Inflammatory macrophage treated with lipopolysaccharide for 1 hour (primary cell): Measurements from ENCODE around the gene RALGAPA2.

Experiments
- DNase-seq, 2 donors: peaks; one replicate each; pipeline ENCODE4 v3.0.0-alpha.2; 2020 to 2022

RALGAPA2 gene

DNA sequence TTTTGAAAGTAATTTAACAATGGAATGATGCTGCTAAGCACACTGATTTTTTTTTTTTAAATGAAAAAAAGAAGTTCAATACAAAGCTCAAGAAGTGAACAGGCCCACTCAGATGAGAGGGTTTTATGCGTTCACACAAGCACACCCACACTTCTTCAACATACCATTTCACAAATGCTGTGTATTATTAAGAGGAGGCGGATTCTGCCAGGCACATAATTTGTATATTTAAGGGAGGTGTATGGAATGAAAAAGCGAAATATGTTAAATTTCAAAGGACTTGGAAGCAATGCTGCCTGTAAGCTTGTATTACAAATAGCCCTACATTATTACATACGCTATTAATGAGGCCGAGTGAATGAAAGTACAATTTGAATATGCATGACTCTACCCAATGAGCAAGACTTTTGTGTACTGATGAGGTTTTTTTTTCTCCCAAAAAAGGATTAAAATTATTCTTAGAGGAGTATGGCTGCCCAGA lies 220.6 kb downstream of the RALGAPA2 start:
- no peak for DNase-seq

DNA sequence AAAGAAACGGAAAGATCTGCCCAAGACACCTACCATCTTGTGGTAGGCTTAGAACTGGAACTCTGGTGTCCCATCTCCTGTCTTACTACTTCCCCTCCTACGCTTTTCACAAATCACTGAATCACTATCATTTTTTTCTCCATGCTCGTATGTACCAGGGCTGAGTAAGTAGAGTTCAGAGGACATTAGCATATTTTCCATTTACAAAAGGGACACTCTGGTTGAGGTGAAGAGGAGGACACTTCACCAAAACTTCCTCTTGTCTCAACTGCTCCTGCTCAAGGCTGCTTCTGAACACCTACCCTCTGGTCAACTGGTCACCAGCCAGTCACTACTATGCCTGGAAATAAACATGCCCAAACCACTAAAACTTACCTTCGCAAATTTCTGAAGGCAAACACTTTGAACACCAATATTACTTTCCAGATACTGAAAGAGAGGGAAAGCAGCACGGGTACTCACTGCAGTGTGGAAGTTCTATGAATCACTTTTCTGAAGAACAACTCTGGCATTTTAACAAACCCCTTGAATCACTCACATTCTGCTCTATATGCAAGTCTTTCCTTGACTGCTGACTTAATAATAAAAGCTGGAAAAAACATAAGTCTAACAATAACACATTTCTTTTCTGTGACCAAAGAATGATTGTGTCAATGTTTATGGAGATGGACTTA lies 221.2 kb downstream of the RALGAPA2 start:
- DNase-seq: no peak

DNA sequence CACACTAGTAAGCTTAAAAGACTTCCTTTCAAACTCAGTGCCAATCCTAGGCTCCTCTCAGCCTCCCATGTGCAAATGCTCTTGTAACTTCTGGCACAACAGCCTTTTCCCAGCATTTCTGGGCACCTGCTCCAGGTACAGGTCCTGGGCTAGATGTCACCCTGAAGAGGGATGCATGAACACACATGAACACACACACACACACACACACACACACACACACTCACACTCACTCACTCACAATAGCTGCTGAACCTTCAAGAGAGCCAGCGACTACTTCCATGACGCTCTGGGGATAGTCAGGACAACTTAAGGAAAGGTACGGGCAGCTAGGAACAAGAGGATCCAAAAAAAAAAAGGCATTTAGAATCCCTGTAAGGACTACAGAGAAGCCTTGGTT lies 221.8 kb downstream of the RALGAPA2 start:
- DNase-seq: no peak

DNA sequence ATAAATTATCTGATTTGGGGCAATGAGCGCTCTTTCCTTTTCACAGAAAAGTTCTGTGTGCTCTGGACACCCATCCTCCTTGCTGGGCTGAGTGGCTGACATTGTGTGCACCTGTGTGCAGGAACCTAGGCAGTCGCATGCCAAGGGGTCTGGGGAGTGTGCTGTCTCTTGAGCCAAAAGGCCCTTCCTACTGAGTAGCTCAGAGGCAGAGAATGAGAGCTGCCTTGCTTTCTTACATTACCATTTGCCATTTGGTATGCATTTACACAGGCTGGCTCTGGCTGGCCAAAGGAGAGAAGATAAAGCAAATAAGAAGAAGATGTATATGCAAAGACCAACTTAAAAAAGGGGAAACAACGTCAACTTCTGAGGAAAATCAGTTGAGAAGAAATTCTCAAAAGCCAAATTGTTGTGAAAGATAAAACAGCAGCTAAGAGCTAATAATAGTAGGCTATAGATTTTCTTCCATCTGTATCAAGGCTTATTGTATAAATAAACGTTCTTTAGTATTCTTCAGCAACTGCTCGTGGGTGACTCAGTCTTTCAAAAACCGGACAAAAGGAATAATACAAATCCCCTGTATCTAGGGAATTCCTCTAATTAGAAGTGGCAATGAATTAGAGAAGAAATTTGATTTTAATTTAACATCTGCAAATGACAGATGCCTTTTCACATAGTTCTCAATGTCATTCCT lies 222.6 kb downstream of the RALGAPA2 start:
- no peak for DNase-seq

DNA sequence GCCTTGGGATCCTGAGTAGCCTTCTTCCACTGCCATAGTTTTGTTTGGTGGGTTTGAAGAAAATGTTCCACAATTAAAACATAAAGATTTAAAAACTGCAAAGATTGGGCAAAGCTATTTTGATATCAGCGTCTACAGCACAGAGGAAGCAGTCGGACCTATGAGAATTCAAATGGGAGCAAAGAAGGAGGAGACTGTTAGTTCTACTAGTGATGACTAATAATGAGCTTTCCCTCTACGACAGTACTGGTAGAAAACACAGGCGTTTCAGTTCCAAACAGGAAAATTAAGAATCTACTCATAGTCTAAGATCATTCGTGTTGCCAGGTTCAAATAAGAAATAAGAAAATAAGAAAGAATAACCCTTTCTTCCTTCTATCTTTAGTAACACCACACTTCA lies 223.4 kb downstream of the RALGAPA2 start:
- no peak for DNase-seq

DNA sequence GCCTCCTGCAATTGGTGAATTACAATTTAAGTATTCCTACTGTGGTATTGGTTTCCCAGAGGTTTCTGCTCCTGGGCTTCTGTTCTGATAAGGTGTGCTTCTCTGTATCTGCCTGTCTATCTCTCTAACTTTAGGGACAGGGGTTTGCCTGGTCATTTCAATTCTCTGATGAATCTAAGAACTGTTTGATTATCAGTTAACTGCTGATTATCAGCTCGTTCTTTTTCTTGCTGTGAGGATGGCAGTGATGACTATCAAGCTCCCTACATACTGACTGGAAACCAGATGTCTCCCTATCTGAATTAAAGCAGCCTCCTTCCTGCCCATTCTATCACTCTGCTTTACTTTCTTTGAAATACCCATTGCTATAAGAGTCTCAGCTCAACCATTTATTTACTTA lies 224.1 kb downstream of the RALGAPA2 start:
- no peak for DNase-seq

DNA sequence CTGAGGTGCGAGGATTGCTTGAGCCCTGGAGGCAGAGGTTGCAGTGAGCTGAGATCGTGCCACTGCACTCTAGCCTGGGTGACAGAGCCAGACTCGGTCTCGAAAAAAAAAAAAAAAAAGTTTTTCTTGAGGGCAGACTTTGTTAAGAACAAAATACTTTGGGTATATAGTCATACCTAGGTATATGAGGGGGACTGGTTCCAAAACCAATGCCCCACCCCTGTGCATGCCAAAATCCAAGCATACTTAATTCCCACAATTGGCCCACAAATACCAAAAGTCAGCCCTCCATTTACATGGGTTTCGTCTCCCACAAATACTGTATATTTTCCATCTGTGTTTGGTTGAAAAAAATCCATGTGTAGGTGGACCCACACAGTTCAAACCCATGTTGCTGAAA lies 224.6 kb downstream of the RALGAPA2 start:
- no peak for DNase-seq

DNA sequence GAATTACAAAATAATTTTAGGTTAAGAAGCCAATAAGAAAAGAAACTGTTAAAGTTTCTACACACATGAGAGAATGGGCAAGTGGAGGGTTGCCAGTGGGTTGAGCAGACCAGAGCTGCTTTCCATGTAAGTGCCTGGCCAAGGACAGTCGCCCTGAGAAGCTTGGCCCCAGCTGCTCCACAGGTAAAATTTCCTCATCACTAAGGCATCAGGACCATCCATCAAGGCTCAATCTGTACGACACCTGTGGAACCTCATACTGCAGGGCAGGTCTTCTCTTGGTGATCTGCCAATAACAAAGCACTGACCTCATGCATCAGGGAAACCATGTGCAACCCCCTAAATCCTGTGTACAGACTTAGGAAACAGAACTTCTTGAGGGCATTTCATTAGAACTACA lies 229.1 kb downstream of the RALGAPA2 start:
- no peak for DNase-seq

DNA sequence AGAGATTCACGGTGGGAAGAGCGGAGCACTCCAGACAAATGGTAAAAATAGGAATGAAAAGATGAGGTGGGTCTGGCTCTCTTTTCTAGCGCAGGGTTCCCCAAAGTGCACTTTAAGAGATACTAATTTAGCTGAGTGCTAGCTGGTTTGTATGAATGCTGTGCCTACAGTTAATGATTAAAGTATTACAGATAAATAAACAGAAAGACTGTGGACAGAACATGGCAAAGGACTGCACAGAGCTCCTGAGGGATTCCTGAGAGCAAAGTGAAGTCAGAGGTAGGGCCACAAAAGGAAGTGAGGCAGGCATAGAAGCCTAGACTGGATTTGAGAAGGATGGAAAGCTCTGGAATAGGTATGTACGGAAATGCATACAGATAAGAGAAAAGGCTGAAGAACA lies 230.0 kb downstream of the RALGAPA2 start:
- DNase-seq: no peak

DNA sequence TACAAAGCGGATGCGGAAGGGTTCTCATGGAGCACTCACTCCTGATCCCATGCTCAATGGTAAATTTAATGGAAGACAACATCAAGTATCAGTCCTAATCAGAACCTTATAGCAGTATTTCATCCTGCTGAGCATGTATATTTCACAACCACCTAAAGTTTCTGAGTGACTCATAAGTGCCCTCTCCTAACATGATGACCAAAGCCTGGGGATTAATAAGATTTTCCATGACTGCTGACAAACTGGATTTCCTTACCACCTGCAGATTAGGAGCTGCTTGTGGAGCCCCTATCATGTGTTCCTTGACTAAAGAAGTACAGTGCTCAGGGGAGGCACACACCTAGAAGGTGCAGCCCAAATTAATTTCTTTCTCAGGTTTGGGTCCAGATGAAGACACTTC lies 231.8 kb downstream of the RALGAPA2 start:
- DNase-seq: peak; percentile 21 to 55

DNA sequence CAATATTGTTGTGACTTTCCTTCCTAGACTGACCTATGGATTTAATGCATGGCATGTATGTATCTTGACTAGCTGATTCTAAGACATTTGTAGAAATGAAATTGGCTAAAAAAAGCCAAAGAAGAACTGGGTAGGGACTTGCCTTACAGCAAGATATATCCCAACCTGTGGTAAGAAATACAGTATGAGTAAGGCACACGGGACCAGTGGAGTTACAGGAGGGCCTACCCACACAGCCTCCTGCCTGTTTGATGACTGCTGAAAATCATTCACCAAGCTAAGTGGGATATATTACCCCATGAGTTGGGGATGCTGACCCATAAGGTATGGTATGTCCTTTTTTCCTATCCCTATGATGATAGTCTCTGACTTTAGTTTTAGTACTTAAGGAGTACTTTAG lies 232.3 kb downstream of the RALGAPA2 start:
- DNase-seq: peak; percentile 13 to 30

DNA sequence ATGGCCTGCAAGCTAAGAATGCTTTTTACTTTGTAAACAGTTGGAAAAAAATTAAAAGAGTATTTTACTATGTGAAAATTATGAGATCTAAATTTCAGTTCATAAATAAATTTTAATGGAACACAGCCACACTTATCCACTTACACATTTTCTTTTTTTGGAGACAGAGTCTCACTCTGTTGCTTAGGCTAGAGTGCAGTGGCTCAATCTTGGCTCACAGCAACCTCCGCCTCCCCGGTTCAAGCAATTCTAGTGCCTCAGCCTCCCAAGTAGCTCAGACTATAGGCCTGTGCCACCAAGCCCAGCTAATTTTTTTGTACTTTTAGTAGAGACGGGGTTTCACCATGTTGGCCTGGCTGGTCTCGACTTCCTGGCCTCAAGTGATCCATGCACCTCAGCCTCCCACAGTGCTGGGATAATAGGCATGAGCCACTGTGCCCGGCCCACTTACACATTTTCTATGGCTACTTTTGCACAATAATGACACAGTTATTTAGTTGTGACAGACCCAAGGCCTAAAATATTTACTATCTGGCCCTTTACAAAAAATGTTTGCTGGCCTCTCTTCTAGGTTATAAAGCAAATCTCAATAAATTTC lies 234.9 kb downstream of the RALGAPA2 start:
- DNase-seq: no peak

DNA sequence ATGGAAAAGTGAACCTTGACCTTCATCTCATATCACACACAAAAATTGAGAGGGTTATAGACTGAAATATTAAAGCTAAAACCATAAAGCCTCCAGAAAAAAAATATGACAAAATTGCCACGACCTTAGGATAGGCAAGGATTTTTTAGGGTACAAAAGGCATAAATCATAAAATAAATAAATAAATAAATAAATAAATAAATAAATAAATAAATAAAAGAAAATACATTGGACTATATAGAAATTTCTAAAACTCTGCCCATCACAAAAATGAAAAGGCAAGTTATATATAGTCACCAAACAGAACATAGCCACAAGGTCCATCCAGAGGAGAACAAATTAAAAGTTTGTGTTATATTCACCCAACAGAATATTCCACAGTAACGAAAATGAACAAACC lies 235.9 kb downstream of the RALGAPA2 start:
- DNase-seq: no peak

DNA sequence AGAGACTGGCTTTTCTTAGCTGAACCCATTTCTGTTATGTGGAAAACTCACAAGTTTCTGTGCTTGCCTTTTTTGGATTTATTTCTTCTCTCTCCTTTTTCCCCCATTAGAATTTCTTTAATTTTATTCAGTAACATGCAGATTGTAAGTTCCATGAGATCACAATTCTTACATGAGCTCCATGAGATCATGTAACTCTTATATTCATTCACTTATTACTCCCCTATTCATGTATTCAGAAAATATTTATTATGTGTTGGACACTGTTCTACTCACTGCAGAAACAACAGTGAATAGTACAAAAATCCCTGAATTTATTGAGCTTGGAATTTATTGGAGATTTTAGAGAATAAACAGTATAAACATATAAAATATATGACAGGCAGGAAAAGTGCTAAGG lies 238.8 kb downstream of the RALGAPA2 start:
- no peak for DNase-seq

DNA sequence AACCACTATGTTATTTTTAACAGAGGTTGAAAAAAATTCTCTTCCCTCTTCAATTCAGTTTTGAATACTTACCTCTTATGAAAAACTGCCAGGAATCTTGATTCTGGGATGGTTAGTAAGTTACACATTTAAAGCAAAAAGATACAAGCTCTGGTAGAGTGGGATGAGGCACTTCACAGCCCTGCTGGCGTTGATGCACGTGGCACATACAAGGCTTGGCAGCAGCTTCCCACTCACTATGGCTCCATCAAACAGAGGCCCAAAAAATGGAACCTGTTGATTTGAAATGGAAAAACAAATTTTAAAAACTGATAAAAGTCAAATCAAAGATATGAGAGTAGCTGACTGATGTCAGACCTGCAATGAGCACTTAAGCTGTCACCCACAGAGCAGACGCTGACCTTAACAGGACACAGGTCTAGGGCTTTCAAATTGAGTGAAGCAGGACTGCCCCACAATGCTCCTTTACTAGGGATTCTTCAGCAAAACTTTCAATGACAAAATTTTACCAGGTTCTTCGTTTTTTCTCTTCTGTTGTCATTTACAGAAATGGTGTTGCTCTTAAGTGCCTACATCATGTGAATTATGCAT lies 239.7 kb downstream of the RALGAPA2 start:
- DNase-seq: no peak

DNA sequence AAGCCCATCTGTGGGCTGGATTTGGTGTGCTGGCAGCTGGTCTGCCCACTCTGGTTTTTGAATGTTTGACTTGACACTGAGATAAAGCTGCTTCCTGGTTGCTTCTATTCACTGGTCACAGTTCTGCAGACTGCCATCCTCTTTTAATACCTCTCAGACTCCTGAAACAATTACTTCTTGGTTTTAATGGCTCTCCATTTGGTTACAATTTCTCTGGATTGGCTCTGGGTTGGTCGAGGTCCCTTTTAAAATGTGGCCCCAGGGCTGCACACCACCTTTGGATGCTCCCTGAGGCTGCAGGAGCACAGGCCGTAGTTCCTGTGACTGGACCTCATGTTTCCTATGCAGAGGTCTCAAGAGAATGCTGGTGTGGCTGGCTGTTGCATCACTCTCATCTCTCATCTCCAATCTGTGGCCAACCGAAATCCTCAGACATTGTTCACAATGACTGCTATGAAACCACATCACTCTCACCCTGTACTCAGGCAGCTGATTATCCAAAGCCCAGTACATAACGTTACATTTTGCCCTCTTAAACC lies 246.0 kb downstream of the RALGAPA2 start:
- no peak for DNase-seq

DNA sequence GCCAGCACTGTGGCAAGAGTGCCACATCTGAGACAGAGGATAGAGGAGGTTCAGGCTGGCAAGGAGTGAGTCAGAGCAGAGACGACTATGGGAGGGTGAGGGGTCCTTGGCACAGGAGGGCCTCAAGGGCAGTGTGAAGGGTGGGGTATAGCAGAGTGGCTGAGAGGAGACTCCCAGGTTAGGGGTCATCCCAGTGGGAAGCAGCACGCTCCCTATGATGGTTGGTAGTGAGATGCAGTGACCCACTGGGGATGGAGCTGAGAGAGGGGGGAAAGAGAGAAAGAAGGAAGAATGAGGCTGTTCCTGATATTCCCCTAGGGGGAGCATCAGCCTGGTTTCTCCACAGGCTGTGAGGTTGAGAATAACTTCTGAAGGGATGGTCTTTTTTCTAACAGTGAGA lies 247.2 kb downstream of the RALGAPA2 start:
- no peak for DNase-seq

DNA sequence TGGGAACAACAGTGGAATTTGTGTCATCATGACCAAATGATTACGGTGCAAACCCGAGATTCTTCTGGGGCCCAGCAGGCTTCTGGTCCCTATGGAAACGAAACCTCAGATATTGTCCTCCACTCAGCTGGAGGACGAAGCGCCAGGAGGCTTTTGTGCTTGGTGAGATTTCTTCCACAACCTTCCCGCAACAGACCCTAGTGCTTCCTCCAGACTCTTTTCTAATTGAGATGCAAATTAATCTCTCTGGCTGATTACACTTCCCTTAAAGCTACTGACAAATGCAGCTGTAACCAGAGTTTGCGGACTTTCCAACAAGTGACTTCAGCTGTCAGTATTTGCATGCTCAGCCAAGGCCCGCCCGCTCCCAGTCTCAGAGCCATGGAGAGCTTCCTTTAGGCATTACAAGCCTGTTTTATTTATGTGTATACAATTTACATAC lies 248.5 kb downstream of the RALGAPA2 start:
- peak; percentile 28 to 38 for DNase-seq

DNA sequence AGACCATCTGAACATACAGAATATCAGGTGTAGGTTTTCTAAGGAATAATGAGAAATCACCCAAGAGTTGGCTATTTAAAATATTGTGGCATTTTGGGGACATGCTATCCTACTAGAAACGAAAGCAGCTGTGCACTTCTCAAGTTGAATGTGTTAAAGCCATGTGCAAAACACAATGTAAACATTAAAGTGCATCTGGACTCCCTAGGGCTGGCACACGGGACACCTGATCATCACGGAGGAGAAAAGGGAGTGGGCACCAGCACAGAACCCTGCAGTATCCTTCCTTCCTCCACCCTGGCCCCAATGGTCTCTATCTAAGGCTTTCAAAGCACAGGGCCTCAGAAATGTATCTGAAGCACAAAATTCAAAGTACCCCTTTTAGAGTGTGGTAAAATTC lies 250.3 kb downstream of the RALGAPA2 start:
- no peak for DNase-seq

DNA sequence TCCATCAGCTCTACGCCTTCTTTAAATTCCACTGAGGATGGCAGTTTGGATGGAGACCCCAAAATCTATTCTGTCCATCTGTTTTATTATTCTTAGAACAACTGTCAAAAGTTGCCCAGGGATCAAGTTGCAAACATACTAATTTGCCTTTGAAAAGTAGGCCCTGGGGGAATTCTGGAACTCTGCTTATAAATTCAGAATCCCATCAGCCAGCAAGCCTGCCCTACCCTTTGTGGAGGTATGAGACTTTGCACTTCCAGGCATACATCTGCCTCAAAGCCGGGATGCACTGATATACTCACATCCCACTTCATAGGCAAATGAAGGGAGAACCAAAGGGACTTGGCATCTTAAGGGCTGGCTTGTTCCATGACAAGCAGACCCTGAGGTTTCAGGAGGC lies 250.9 kb downstream of the RALGAPA2 start:
- DNase-seq: no peak

DNA sequence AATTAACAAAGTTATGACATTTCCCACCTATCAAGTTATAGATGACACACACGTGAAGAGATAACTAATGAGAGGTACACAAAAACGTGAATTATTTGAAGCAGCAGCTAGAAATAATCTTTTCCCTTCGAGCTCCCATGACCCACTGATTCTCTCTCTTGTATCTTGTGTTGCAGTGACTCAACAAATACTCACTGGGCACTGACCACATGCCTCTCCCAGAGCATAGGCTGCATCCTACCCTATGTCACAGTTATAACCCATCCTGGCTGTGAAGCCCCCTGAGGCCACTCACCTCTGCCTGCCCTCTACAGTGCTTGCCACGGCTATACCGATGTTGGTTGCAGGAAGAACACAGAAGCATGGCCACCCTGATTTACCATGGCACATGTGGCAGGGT lies 252.7 kb downstream of the RALGAPA2 start:
- no peak for DNase-seq

DNA sequence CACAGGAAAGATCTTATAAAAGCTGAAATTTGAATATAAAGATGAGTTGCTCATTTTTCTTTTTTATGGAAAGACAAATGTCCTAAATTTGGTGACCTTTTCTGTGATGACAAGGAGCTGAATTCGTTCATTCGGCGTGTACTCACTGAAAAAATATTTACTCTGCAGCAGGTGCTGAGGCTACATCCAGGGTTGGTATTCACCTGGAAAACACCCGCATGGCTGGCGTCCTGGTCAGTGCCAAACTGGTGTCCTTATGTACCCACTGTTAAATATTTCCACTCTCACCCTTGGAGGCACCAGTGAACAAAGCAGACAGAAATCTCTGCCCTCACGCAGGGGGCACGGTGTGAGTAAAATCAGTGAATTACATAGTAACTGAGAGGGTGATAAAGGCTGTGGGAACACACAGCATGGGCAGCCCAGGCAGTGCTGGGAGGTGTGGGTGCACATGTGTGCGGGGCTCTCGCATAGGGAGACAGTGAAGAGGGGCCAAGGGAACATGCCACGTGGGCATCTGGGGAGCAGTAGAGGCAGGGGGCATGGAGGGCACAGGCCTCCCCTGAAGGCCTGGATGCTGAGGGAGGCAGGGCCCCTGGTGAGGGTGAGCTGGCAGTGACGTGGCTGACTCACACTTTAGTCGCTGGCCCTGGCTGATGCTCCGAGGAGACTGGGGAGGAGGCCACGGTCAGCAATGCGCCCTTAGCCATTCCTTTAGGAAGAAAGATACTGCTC lies 254.9 kb downstream of the RALGAPA2 start:
- DNase-seq: no peak

DNA sequence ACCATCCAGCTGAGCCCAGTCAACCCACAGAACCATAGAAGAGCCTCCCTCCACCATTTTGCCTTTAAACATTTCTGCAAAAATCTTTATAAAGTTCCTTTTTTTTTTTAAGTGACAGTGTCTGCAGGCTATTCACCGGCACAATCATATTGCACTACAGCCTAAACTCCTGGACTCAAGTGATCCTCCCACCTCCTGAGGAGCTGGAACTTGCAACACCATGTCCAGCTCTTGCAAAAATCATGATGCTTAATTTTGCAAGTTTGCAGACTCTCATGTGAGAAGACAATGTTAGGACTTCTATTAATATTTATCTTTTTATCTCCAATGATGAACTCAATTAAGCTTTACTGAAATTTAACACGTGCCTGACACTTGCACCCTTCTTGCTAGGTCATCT lies 255.7 kb downstream of the RALGAPA2 start:
- DNase-seq: peak; percentile 51 to 73
